Upper lobe of left lung (tissue), 6 donors: ENCODE data around the gene LCOR. TPM values are rescaled to one million over a fixed set of nuclear protein-coding genes. Genes with fewer than 3 reads are reported as not detected.
"Not testable (repeated sequence)": the region's sequence is repeated elsewhere in the genome, so short reads cannot be mapped to it uniquely, and the experiment has no call there.

Experiments
- ATAC-seq, 2 donors: fragments of 200-7000 bp; cut with Tn5 transposase; one replicate each; pipeline ENCODE4 v1.9.1; 2022; ENCODE audit warnings: mild to moderate bottlenecking in 2 of 2, moderate library complexity in 2 of 2; ENCODE audit not compliant: low FRiP score in 2 of 2
- DNase-seq, 2 donors: peaks; one replicate each; pipeline ENCODE4 v3.0.0-alpha.2; 2019 to 2020
- H3K27ac ChIP-seq, 4 donors: fragments of 200-600 bp; sonication (generic); one replicate each; pipeline ENCODE4 v1.5.1; 2016 to 2019
- H3K27me3 ChIP-seq, 4 donors: fragments of 200-600 bp; sonication (generic); one replicate each; pipeline ENCODE4 v1.5.1; 2017 to 2019
- H3K36me3 ChIP-seq, 4 donors: fragments of 200-600 bp; sonication (generic); one replicate each; pipeline ENCODE4 v1.5.1; 2016 to 2019
- H3K4me1 ChIP-seq, 4 donors: fragments of 200-600 bp; sonication (generic); one replicate each; pipeline ENCODE4 v1.5.1; 2018 to 2019
- H3K4me3 ChIP-seq, 4 donors: fragments of 200-600 bp; sonication (generic); one replicate each; pipeline ENCODE4 v1.5.1; 2017 to 2019; ENCODE audit warnings: mild to moderate bottlenecking in 2 of 4, moderate library complexity in 1 of 4
- H3K9me3 ChIP-seq, 4 donors: fragments of 200-600 bp; sonication (generic); one replicate each; pipeline ENCODE4 v1.5.1; 2018 to 2019
- EP300 ChIP-seq, 4 donors: sonication (generic); formaldehyde crosslinking; IDR thresholded peaks; one replicate each; pipeline ENCODE4 v1.5.1; 2017; ENCODE audit warnings: antibody characterized with exemption in 4 of 4, control low read depth in 2 of 4
- POLR2A ChIP-seq, 4 donors: fragments of 450-650 bp; IDR thresholded peaks; one replicate each; pipeline ENCODE4 v1.5.1; 2016 to 2017; ENCODE audit warnings: antibody characterized with exemption in 4 of 4, mild to moderate bottlenecking in 2 of 4
- POLR2AphosphoS5 ChIP-seq, 2 donors: sonication (generic); formaldehyde crosslinking; IDR thresholded peaks; one replicate each; pipeline ENCODE4 v1.5.1; 2017; ENCODE audit warnings: antibody characterized with exemption in 2 of 2
- WGBS, 2 donors: methylation state at CpG; one replicate each; pipeline ENCODE4 v1.1.5; 2017 to 2018; 5-methylcytosine and 5-hydroxymethylcytosine counted together
- total RNA-seq, 6 donors: library from RNA; depleted of rRNA in 4 of 6; stranded (reverse); fragments of >200 nt in 4 of 6; gene quantifications; one replicate each; pipeline versions ENCODE4 v1.1.0 to v1.2.1, GENCODE V29; 2016 to 2021
- TF ChIP-seq, protein P1 (sequence below), 6 experiments: fragments of 450-650 bp in 4 of 6; fragments of 200-600 bp in 2 of 6; sonication (generic) in 2 of 6; IDR thresholded peaks; one replicate each; pipeline ENCODE4 v1.5.1; 2016 to 2019; ENCODE audit warnings: antibody characterized with exemption in 6 of 6
- donor health status: DM: no; HTN: no; CAD: no; lungs with moderate emphysema.
- donor health status: DM: no; HTN: yes; CAD: no; lungs with severe emphysema.

Gene LCOR
- total RNA-seq, 6 donors from 2014 or later = 18.6 to 54.7 (median 28.0) TPM

DNA sequence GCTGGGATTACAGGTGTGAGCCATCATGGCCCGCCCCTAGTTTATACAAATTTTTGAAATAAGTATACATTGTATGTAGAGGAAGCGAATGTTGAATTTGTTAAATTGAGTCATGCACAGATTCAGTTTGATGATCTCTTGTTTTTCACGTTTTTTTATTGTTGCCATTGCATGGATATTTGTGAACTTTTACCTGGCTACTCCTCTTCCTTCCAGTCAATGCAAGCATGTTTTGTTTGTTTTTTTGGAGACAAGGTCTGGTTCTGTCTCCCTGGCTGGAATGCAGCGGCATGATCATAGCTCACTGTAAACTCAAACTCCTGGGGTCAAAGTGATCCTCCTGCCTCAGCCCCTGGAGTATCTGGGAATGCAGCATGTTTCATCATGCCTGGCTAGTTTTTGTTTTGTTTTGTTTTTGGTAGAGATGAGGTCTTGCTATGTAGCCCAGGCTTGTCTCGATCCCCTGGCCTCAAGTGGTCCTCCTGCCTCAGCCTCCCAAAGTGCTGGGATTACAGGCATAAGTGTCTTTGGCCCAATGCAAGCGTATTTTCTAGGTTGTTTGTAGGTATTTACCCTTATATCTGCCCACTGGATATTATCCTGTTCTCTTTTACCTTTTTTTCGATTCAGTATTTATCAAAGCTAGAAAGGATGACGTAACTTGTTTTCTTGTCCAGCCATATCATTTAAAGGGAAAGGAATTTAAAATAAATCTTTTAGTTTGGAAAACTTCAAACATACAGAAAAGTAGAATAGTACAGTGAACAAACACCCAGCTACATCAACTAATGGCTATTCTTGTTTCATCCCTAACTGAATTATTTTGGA, 11.0 kb downstream of the LCOR start:
- TF ChIP-seq, protein P1, sequence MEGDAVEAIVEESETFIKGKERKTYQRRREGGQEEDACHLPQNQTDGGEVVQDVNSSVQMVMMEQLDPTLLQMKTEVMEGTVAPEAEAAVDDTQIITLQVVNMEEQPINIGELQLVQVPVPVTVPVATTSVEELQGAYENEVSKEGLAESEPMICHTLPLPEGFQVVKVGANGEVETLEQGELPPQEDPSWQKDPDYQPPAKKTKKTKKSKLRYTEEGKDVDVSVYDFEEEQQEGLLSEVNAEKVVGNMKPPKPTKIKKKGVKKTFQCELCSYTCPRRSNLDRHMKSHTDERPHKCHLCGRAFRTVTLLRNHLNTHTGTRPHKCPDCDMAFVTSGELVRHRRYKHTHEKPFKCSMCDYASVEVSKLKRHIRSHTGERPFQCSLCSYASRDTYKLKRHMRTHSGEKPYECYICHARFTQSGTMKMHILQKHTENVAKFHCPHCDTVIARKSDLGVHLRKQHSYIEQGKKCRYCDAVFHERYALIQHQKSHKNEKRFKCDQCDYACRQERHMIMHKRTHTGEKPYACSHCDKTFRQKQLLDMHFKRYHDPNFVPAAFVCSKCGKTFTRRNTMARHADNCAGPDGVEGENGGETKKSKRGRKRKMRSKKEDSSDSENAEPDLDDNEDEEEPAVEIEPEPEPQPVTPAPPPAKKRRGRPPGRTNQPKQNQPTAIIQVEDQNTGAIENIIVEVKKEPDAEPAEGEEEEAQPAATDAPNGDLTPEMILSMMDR (IDR thresholded peaks at IDR 0.05) = no peak
- no peak for TF ChIP-seq POLR2AphosphoS5 (IDR thresholded peaks at IDR 0.05)
- TF ChIP-seq POLR2A (IDR thresholded peaks at IDR 0.05) = no peak
- TF ChIP-seq EP300 (IDR thresholded peaks at IDR 0.05) = no peak
- Histone ChIP-seq H3K27me3 (no peaks in the 10 kb centered on the region), H3K4me3 (no peak overlapping the region), H3K27ac (no peak overlapping the region), H3K36me3 (no peaks in the 10 kb centered on the region), H3K4me1 (peaks cover 15 to 48% (median 22%) of the 10 kb centered on the region in 4 donors), H3K9me3 (no peaks in the 10 kb centered on the region)
- WGBS, 2 donors = 90 to 91% methylated on average over 8 of the region's 8 CpGs
- DNase-seq = no peak
- no peak for ATAC-seq

DNA sequence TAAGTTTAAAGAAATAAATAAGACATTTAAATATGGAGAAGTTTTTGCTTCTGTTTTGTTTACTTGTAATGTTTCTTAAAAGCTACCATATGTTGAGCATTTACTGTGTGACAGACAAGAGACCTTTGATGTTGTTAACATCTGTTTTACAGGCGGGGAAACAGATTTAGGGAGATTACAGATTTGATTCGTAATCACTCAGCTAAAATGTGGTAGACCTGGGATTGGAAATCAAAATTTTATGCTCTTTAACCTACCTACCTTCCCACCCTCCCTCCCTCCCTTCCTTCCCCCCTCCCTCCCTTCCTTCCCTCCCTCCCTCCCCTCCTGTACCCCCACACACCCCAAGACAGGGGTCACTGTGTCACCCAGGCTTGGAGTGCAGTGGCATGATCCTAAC, 11.7 kb downstream of the LCOR start:
- H3K4me1 ChIP-seq = peaks cover 15 to 42% (median 19%) of the 10 kb centered on the region in 4 donors
- WGBS, 2 donors = 95 to 100% methylated on average over 2 of the region's 2 CpGs

DNA sequence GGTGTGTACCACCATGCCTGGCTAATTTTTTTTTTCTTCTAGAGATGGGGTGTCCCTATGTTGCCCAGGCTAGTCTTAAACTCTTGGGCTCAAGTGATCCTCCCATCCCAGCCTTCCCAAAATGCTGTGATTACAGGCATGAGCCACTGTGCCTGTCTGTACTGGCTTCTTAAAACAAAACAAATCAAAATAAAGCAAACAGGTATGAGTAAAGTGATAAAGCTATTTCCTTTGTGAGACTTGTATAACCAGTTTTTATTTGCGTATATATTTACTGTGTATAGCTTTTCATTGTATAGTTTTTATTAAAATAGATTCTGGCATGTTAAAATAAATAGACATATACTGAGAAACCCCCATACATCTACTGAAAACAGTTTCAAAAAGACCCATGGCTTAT, 14.3 kb downstream of the LCOR start:
- Histone ChIP-seq H3K4me3 (no peak overlapping the region), H3K36me3 (no peaks in the 10 kb centered on the region), H3K4me1 (peaks cover 12 to 38% (median 17%) of the 10 kb centered on the region in 4 donors), H3K27ac (no peak overlapping the region), H3K27me3 (no peaks in the 10 kb centered on the region), H3K9me3 (no peaks in the 10 kb centered on the region)
- TF ChIP-seq, protein P1 (IDR thresholded peaks at IDR 0.05) = no peak
- no peak for TF ChIP-seq POLR2AphosphoS5 (IDR thresholded peaks at IDR 0.05)
- no peak for TF ChIP-seq POLR2A (IDR thresholded peaks at IDR 0.05)
- TF ChIP-seq EP300 (IDR thresholded peaks at IDR 0.05) = no peak
- WGBS, 2 donors = 74 to 95% methylated on average over 1 of the region's 1 CpG
- ATAC-seq (no peak), DNase-seq (no peak)

More for the DNA sequence above, 11.7 kb downstream of the LCOR start:
- Histone ChIP-seq H3K4me3 (no peak overlapping the region), H3K9me3 (no peaks in the 10 kb centered on the region), H3K36me3 (no peaks in the 10 kb centered on the region), H3K27me3 (no peaks in the 10 kb centered on the region), H3K27ac (no peak overlapping the region)
- ATAC-seq = no peak
- TF ChIP-seq POLR2AphosphoS5 (IDR thresholded peaks at IDR 0.05) (no peak), POLR2A (IDR thresholded peaks at IDR 0.05) (no peak), EP300 (IDR thresholded peaks at IDR 0.05) (no peak)
- TF ChIP-seq, protein P1 (IDR thresholded peaks at IDR 0.05) = no peak
- no peak for DNase-seq

DNA sequence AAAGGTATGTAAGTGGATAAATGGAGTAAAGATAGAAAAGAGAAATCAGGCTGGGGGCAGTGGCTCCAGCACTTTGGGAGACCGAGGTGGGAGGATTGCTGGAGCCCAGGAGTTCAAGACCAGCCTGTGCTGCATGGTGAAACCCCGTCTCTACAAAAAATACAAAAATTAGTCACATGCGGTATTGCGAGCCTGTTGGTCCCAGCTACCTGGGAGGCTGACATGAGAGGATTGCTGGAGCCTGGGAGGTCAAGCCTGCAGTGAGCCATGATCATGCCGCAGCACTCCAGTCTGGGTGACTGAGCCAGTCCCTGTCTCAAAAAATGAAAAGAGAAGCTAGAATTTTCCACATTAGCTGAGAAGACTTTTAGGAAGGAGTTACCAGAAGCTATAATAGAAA, 14.8 kb downstream of the LCOR start:
- DNase-seq = no peak
- 93 to 97% methylated on average over 5 of the region's 5 CpGs for WGBS, 2 donors

DNA sequence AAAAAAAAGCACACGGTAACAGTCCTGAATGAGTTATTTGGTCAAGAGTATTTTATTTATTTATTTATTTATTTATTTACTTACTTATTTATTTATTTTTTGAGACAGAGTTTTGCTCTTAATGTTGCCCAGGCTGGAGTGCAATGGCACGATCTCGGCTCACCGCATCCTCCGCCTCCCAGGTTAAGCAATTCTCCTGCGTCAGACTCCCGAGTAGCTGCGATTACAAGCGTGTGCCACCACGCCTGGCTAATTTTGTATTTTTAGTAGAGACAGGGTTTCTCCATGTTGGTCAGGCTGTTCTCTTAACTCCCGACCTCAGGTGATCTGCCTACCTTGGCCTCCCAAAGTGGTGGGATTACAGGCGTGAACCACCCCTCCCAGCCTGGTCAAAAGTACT, 15.3 kb downstream of the LCOR start:
- H3K27ac ChIP-seq, H3K27me3 ChIP-seq, H3K9me3 ChIP-seq, ATAC-seq, H3K36me3 ChIP-seq, H3K4me3 ChIP-seq, DNase-seq: not testable (repeated sequence)
- H3K4me1 ChIP-seq = peaks cover 12 to 30% (median 18%) of the 10 kb centered on the region in 4 donors
- 87 to 94% methylated on average over 12 of the region's 12 CpGs for WGBS, 2 donors

More for the DNA sequence above, 14.8 kb downstream of the LCOR start:
- Histone ChIP-seq H3K27me3 (no peaks in the 10 kb centered on the region), H3K4me3 (no peak overlapping the region), H3K36me3 (no peaks in the 10 kb centered on the region), H3K9me3 (no peaks in the 10 kb centered on the region), H3K27ac (no peak overlapping the region), H3K4me1 (peaks cover 12 to 32% (median 18%) of the 10 kb centered on the region in 4 donors)
- ATAC-seq = no peak
- TF ChIP-seq, protein P1 (IDR thresholded peaks at IDR 0.05) = no peak
- TF ChIP-seq POLR2A (IDR thresholded peaks at IDR 0.05) (no peak), POLR2AphosphoS5 (IDR thresholded peaks at IDR 0.05) (no peak), EP300 (IDR thresholded peaks at IDR 0.05) (no peak)
